NCI-H524 (cell line): ENCODE results near the gene NAV1.
"Not testable (repeated sequence)": the region's sequence is repeated elsewhere in the genome, so short reads cannot be mapped to it uniquely, and the experiment has no call there.

ENCODE experiments used
- DNase-seq, 2 experiments: peaks; one replicate each; lab custom pipeline; 2025; lab: John Stamatoyannopoulos, UW

Gene NAV1

GRCh38 chr1:201566529-201566823 is 27.5 kb downstream of the NAV1 start:
- no peak for DNase-seq

GRCh38 chr1:201566933-201567801 is 28.2 kb downstream of the NAV1 start:
- DNase-seq: no peak

DNA sequence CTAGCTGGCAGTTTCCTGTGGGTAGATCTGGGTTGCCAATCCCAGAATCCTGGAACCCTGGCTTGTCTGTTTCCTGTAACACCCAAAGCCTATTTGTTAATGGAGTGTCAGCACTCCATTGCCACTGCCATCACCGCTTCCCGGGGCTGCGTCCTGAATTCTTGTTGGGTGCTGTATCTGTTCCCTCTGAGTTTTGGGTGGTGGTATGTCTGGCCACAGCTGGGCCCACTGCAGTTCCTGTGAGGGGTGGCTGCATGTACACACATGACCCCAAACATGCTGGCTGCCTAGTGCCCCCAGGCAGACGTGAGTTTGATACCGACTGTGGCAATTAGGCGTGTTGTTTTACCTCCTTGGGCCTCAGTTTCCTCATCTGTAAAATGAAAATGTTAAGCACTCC is 29.3 kb downstream of the NAV1 start:
- no peak for DNase-seq

- no peak for DNase-seq
Observed at GRCh38 chr1:201568859-201569294, 29.9 kb downstream of the NAV1 start.

DNA sequence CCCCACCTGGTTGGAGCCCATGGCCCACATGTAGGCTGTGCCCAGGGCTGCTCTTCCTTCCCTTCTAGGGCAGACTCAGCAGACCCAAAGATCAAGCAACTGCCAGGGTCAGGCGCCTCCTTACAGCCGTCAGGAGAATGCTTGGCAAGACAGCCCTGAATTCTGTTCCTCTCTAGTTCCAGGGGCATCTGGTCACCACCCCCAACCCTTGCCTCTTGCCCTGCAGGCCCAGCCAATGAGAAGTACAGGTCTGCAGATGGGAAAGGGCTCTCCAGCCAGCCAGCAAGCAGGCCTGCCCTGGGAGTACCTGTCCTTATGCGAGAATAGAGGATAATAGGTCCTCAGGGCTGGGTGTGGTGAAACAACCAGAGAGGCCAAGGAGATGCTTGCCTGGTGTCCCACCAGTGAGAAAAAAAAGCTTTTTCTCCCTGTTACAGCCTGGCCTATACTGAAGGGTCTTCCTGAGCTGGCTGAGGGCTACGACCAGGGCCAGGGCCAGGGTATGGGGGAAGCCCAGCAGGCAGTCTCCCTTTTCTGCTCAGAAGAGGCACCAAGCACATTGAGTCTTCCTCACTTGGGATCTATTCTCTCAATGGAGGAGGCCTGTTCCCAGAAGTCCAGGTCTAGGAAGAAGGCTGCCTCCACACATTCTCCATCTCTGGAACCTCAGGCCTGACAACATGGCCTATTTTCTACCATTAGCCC is 31.4 kb downstream of the NAV1 start:
- DNase-seq: no peak

GRCh38 chr1:201570886-201571624 is 32.1 kb downstream of the NAV1 start:
- no peak for DNase-seq

GRCh38 chr1:201573030-201573429 is 34.1 kb downstream of the NAV1 start:
- DNase-seq: no peak

DNA sequence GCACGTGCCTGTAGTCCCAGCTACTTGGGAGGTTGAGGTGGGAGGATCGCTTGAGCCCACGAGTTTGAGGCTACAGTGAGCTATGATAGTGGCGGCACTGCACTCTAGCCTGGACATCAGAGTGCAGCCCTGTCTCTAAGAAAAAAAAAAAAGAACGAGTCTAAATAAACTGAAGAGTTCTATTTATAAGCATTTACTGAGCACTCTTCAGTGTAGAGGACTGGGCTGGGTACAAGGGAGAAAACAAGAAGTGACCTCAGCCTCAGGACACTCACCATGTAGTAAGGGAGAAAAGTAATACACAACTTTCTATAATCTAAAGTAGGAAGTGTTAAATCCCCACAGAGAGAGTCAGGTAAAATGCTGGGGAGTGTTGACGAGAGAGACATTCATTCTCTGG is 35.0 kb downstream of the NAV1 start:
- DNase-seq: no peak

- no peak for DNase-seq
Observed at GRCh38 chr1:201575912-201576311, 37.0 kb downstream of the NAV1 start.

- no peak for DNase-seq
Observed at GRCh38 chr1:201576914-201577313, 38.0 kb downstream of the NAV1 start.

DNA sequence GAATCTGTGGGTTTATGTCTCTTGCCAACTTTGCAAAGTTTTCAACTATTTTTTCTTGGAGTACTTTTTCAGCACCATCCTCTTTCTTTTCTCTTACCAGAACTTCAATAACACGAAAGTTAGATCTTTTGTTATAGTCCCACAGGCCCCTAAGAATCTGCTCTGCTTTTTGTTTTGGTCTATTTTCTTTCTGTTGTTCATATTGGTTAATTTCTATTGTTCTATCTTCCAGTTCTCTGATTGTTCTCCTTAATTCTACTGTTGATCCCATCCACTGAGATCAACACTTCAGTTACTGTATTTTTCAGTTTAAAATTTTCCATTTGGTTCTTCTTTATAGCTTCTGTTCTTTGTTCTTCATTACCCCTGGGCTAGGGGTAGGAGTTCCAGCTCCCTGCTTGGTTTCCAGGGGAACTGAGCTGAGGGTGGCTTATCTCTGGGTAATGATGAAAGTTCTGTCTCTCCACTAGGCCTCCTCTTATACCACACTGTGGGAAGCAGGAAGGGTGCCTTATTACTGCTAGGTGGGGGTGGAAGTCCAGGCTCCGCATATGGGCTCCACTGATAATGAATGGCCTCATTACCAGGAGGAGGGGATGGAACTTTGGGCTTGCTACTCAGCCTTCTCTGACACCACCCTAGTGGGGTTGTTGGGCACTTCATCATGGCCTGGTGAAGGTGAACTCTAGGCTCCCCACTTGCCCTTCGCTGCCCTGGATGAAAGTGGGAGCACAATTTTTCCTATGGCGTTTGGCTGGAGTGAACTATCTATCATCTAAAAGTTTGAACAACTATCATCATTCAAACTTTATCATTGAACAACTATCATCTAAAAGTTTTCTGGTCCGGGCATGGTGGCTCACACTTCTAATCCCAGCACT is 39.3 kb downstream of the NAV1 start:
- no peak for DNase-seq

GRCh38 chr1:201581371-201581770 is 42.4 kb downstream of the NAV1 start:
- not testable (repeated sequence) for DNase-seq

DNA sequence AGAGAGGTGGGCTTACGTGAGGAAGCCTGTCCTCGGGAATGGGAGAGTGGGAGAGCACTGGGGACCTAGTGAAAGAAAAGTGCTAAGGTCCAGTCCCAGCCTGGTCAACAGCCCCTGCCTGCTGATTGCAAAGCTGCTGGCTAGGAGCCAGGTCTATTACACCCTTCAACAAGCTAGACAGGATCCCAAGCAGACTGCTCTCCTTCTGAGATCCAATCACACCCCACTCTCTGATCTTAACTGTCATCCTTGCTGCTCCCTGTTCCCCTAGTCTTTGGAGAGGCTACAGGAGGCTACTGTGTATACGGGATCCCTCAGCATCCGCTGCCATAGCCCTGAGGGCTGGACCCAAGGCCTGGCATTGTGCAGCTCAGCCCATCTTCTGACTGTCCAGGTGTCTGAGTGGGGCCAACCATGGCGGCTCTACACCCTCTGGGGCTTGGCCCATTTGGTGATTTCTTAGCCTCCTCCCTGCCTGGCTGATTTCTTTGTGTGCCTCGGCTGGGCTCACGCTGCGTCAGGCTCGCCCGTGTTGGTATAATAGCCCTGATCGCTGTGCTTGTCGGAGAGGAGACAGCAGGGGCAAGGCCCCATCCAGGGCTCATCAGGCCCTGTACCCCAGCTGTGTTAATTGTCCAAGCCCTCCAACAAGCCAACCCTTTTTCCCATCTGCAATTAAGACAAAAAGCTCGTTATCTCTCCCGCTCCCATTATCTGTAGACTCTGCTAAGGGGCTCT is 43.9 kb downstream of the NAV1 start:
- peak in 1 of 2 experiments; percentile 20 for DNase-seq

- no peak for DNase-seq
Observed at GRCh38 chr1:201583663-201584062, 44.7 kb downstream of the NAV1 start.

GRCh38 chr1:201584471-201585092 is 45.7 kb downstream of the NAV1 start:
- no peak for DNase-seq

DNA sequence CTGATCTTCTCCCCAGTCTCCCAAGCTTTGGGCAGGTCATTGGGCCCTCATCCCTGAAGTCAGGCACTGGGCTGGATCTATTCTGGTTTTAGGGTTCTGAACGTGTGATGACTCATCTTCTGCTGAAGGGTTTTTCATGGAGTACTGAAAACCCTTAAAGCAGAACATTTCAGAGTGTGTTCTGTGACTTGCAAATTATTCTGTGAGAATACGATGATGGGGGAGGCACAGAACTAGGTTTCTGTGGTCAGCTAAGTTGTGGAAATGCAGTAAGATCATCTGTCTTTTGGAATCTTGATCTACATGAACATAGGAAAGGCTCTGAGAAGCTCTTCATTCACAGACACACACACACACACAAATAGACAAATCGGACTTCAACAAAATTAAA is 46.2 kb downstream of the NAV1 start:
- DNase-seq: no peak

DNA sequence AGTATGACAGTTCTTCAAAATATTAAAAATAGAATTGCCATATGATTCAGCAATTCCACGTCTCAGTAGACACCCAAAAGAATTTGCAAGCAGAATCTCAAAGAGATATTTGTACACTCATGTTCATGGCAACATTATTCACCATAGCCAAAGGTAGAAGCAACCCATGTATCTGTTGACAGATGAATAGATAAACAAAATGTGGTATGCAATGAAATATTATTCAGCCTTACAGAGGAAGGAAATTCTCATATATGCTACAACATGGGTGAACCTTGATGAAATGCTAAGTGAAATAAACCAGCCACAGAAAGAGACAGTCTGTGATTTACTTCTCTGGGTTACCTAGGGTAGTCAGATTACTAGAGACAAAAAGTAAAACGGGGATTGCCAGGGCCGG is 47.0 kb downstream of the NAV1 start:
- DNase-seq: no peak

- no peak for DNase-seq
Observed at GRCh38 chr1:201586806-201587205, 47.9 kb downstream of the NAV1 start.

GRCh38 chr1:201587729-201588128 is 48.8 kb downstream of the NAV1 start:
- no peak for DNase-seq
